GM21360 (cell line): Measurements from ENCODE around the gene METTL13.

Source experiments
- ATAC-seq: cut with Tn5 transposase; IDR thresholded peaks from one replicate; pipeline ENCODE4 v1.9.1; 2021; ENCODE audit warnings: mild to moderate bottlenecking, moderate library complexity; ENCODE audit not compliant: unreplicated experiment

Gene METTL13, protein sequence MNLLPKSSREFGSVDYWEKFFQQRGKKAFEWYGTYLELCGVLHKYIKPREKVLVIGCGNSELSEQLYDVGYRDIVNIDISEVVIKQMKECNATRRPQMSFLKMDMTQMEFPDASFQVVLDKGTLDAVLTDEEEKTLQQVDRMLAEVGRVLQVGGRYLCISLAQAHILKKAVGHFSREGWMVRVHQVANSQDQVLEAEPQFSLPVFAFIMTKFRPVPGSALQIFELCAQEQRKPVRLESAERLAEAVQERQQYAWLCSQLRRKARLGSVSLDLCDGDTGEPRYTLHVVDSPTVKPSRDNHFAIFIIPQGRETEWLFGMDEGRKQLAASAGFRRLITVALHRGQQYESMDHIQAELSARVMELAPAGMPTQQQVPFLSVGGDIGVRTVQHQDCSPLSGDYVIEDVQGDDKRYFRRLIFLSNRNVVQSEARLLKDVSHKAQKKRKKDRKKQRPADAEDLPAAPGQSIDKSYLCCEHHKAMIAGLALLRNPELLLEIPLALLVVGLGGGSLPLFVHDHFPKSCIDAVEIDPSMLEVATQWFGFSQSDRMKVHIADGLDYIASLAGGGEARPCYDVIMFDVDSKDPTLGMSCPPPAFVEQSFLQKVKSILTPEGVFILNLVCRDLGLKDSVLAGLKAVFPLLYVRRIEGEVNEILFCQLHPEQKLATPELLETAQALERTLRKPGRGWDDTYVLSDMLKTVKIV

DNA sequence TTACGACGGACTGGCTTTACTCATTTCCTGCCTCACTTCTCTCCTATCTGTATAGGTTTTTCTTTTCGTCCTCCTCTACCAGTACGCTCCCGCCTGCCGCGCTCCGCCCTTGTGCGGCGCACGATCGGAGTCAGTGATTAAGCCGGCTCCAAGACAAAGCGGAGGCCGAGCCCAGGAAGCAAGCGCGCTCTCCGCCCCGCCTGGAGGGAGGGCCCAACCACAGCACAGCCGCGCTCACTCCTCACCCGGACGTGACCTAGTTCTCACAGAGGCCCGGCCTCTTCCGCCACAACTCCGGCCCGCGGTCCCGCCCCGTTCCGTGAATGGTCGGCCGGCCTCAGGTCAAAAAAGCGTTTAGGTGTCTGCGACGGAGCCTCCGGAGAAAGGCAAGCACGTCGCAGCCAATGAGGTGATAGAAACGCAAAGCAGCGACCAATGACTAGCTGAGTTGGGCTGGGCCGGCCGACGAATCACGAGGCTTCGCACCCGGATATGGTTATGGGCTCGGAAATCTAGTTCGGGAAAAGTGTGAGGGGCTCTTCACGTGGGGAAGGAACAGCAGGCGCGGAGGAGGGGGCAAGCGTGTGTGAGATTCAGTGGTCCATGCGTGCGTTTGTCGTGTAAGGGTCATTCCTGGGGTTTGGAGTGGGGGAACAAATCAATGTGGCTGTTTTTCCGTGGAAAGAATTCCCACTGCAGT, at the start of gene METTL13:
Gene METTL13, plus strand, starts transcription at position 485 of the 700 bp plus-strand sequence. CDS start 308 bp downstream, outside the sequence.
- ATAC-seq, result peak; percentile 96

DNA sequence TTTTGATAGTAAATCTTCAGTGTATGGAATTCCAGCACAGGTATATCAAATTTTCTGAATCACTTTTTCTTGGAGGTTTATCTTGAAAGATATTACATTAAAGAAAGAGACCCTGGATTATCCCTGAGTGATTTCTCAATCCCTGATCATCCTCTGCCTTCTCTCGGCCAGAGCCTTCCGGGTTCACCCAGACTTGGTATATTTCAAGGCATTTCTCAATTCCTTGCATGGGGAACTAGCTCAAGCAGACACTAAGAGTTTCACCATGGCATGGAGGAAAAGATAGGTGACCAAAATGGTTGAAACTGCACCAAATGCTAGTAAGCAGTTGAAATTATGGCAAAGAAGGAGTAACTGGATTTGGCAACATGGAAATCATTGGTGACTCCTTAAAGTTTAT, 45.3 kb upstream of the METTL13 start:
- ATAC-seq, result no peak

DNA sequence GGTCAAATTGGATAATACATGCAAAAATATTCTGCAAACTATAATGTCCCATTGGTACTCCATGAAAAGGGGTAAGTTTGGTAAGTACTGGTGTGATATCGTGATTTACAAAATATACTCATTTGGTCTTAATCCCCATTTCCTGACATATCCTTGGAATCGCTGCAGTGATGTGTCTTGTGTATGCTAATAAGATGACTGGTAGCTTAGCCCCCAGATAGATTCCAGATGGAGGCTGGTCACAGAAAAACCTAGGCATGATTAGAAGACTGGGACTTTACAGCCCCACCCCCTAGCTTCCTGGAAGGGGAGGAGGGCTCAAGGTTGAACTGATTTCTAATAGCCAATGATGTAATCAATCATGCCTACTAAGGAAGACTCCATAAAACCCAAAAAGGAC, 42.5 kb upstream of the METTL13 start:
- no peak for ATAC-seq

DNA sequence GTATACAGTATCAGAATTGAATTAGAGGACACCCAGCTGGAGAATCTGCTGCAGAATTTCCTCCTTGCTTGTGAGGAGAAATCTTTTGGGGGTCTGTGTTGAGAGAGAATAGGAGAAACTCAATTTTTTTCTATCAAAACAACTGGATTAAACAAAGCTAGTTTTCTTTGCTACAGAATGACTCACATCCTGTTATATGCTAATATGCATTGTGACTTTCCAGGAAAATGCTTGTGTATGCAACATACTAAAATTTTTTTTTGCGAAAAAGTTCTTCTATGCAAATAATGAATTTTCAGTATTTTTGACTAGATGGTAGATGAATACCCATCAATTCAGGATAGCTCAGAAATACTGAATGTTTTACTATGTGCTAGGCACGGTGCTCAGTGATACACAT, 41.8 kb upstream of the METTL13 start:
- ATAC-seq, result no peak

DNA sequence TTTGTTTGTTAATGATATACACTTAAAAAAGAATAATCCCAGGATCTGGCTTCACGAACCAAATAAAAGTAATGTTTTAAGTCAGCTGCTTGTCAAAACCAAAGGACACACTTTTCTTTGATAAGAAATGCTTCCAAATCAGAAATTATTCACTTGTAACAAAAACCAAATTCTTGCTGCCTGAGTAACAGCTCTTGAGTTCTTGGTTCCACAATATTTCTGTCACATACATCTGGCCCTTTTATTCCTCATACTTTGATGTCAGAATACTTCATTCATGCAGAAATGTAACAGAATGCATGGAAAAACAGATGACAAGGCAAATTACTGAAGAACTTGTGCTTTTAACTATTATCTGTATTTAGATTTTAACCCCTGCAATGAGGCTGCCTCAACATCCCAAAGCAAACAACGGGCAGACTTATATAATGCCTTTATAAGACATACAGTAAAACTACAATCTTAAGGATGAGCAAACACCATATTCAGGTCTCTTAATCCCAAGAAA, 41.0 kb upstream of the METTL13 start:
- ATAC-seq, result no peak

DNA sequence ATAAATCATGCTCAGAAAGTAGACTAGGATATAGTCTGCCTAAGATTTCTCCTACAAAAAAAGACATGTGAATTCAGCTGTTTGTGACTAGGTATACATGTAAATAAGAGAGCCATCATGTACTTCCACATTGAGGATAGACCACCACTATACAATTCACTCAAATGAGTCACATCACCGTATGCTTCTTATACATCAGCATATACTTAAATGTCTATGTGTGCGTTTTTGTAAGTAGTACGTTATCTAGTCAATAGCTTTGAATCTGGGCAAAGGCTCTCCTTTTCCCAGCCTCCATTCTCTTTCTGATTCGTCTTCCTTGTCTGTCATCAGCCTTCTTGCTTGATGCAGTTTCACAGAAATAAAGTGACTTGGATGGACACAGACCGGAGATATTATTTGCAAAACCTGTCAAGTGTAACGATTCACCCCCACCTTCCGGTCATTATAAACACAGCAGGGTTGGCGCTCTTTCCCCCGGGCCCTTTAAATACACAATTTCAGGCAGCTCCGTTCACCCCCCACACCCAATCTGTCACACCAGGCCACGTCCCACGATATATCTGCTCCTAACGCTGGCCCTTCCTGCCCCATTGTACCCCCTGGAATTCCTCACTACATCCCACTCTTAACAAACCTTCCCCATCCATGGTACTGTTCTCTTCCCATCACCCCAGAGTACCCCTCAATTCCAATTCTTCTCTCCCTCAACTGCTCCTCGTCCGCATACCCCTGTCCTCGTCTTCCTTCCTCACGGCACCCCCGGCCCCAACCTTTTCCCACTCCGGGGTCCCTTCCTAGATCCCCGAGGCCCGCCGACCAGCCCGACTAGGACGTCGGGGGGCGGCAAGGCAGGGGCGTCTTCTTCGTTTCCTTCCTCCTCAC, 40.2 kb upstream of the METTL13 start:
- ATAC-seq, result peak; percentile 32

DNA sequence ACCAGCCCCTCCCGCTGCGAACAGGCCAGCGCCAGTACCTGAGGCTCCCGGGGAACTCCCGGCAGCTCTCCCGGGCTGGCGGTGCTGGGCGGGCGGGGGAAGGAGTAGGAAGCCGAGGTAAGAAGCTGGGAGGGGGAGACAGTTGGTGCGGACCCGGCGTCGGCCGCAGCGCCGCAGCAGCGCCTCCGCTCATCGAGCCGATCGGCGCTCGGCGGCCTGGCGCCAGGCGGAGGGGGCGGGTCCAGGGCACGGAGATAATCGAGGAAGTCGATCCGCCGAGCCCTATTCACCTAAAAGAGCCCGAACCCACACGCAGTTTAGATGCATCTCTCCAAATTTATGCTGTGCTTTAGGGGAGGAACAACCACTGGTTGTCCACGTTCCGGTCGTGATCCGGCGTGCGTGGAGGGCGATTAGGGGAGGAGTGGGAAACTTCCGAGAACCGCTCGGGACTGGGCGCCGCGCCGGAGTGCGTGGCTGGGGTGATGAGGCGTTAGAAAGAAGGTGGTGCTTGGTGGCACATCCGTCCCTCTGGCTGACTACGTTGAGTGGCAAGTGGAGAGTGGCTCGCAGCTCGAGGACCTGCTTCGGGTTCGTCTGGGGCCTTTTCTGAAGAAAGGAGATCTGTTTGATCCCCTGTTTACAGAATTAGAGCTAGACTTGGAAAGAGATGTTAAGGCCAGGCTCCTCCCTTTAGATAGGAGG, 39.4 kb upstream of the METTL13 start, which contains the start of gene VAMP4:
Gene VAMP4, minus strand, starts transcription at position 194 of the 705 bp plus-strand sequence. CDS start 3,651 bp downstream, outside the sequence.
- peak; percentile 86 for ATAC-seq

DNA sequence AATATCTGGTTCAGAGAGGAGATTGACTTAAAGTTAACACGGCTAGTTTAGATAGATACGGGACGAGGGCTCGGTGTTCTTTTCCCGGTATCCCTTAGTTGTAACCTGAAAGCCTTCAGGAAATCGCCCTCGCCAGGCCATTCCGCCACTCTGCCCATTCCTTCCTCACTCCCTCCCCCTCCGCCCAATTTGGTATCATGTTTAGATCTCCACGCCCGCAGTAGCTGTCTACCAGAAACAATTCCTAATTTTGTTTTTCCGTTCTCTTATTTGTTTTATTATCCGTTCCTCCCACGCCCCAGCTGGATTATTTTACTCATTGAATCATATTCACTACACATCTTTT, 38.9 kb upstream of the METTL13 start:
- ATAC-seq, result no peak

DNA sequence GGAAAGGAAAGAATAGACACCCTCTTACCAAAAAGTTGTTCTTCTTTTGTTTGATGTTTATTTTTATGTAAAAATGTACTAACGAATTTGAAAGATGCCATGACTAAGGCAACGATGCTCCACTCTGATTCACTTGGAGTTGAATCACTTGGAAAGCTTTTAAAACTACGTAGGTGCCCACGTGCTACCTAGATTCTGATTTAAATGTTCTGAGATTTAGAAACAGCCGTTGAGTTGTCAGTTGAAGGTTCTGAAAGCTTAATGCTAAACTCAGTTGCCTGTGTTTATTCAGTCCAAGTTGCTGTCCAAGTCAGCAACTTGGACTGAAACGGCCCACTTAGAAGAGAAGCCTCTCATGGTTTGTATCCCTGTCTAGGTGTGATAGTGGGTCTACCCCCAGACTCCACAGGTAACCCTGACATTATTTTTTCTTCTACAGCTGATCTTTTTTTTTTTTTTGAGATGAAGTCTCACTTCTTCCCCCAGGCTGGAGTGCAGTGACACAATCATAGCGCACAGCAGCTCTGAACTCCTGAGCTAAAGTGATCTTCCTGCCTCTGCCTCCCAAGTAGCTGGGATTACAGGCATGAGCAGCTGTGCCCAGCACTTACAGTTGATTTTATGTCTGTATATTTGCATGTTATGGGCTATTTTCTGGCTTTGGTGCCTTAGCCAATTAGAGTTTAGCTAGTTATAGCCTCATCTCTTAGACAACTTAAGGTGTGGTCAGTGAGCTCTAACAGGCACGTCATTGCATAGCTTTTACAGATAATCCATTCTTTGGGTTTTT, 38.2 kb upstream of the METTL13 start:
- ATAC-seq, result no peak

DNA sequence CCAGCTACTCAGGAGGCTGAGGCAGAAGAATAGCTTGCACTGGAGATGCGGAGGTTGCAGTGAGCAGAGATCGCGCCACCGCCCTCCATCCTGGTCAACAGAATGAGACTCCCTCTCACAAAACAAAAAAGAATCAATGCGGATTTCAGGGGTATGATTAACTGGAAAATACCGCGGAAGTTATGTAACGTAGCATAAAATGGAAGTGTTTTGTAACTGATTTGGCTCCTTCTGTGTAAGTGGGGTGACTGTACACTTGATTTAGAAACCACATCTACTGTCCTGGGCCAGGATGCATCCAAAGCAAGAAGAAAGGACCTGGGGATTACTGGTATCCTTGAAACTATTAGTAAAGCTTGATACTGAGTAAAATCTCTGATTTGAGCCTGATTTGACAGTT, 36.5 kb upstream of the METTL13 start:
- ATAC-seq, result no peak

DNA sequence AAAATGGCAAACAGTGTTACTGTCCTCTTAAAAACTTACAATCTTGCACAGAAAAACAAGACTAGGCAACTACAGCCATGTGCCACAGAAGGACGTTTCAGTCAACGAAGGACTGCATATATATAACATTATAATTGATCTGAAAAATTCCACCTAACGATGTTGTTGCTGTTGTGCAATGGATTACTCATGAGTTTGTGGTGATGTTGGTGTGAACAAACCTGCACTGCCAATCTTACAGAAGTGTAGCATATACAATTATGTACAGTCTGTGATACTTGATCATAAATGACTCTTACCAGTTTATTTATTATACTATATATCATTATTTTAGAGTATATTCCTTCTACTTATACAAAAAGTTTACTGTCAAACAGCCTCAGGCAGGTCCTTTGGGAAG, 32.8 kb upstream of the METTL13 start:
- no peak for ATAC-seq

DNA sequence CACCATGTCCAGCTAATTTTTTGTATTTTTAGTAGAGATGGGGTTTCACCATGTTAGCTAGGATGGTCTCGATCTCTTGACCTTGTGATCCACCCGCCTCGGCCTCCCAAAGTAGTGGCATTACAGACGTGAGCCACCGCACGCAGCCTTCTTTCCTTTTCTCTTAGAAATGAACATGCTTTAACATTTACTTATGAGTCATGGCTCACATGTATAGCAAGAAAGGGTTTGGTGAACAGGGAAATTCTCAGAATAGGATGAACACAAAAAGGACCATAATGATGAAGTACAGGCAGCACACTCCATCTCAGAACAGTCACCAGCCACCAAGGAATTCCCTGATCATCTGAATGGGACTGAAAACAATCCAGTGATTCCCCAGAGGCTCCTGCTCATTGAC, 30.2 kb upstream of the METTL13 start:
- ATAC-seq, result no peak

DNA sequence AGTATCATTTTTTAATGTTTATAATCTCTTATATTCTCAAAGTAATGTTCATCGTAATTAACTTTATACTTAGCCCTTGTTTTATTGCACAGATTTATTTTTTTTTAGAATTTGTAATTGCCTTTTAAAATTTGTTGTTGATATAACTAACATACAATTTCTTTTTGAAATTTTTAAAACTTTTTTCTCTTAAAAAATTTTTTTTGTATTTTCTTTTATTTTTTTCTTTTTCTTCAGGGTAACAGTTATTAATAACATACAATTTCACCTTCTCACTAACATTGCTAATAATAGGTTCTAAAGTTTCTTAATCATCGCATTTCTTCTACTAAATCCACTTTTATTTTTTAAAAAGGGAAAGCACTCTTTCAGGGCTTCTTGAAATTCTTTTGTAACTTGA, 28.3 kb upstream of the METTL13 start:
- no peak for ATAC-seq

DNA sequence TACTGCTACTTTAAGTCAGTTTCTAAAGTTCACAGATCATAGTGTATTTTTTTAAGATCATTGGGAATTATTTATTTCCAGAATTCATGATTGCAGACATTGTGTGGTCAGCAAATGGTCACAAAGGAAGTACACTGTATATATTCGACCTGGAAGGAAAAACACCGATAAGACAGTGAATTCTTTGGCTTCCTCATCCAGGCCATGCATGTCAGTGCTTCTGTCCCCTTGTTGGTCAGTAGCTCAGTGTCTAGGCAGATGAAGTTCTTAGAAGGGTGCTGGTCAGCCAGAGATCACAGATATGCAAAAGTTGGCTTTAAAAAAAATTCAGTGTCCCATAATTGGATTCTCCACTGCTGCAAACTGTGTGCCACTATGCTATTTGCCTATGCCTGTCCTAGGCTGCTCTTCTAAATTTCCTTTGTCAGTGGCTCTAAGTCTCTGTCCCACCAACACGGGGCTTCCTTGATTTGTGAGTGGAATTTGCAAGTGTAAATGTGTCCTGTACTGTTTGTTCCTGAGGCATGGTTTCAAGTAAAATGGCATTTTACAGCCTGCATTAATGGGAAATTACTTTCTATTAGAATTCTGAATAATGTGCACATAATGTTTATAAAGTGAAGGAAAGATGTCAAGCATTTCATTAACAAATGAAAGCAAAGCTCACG, 27.6 kb upstream of the METTL13 start:
- no peak for ATAC-seq

DNA sequence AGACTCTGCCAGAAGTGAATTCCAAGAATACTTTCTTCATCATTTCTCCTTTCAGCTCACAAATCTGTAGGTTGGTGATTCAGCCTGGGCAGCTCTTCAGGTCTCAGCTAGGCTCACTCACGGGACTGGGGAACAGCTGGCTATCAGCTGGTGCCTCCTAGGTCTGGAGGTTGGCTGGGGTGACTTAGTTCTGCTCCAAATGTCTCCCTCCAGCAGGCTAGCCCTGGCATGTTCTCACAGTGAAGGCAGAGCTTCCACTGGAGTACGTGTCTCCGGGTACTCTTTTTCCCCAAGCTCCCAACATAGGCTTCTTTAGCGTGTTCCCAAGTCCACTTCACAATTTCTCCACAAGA, 27.1 kb upstream of the METTL13 start:
- ATAC-seq, result no peak

DNA sequence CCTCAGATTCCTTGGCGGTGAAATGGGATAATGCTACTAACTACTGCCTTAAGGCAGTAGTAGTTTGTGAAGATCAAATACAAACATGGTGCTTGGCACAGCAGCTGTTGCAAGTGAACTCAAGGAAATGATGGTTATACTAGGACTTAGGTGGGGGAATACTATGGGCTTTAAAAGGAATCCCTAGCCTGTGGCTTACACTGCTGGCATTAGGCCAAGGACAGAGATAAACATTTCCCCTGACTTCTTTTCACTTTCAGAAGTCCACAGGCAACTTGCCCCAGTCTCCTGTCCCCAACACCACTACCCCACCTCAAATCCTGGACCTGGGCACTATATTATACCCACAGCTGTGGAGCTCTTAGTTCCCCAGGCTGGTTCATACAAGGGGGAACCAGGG, 26.5 kb upstream of the METTL13 start:
- no peak for ATAC-seq

DNA sequence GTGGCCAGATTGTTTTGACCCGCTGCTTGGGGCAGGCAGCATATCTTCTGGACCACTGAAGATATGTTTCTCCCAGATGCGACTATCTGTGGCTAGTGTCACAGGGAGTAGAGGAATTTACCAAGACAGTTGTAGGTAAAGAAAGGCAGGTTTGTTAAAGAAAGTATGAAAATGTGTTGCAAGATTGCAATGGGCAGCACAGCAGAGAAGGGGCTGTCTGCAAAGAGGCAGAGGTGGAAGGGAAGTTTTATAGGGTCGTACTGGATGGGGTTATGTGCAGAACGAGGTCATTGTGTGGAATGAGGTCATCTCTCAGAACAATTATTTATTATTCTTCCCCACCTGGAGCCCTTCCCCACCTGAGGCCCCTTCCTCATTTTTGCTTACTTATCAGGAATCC, 24.6 kb upstream of the METTL13 start:
- no peak for ATAC-seq

DNA sequence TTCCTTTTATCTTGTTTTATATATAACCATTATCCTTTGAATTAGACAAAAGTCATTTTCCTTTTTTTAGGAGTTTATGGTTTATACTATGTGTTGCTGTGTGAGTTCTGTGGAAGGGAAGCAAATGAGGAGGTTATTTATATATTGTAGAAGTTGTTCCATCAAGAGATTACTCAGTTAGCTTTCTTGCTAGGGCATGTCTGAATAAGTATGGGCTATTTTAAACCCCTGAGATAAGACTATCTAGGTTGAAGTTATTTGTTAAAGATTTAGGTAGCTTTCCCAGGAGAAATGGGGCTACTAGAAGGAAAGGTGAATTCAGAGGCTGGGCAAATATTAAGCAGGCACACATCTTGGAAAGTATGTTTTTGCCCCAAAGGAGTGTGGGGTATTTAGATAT, 23.4 kb upstream of the METTL13 start:
- ATAC-seq, result no peak

DNA sequence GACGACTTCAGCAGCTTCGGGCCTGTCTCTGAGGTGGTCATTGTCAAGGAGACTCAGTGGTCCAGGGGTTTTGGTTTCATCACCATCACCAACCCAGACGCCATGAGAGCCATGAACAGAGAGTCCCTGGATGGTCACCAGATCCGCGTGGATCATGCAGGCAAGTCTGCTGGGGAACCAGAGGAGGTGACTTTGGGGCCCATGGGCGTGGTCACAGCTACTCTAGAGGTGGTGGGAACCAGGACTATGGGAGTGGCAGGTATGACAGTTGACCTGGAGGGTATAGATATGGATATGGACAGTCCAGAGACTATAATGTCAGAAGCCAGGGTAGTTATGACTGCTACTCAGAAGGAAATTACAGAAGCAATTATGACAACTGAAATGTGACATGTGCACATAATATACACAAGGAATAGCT, 19.3 kb upstream of the METTL13 start:
- no peak for ATAC-seq
